Effector memory CD8-positive, alpha-beta T cell (primary cell): Measurements from ENCODE around the gene TREML2.
"Not testable (repeated sequence)": the region's sequence is repeated elsewhere in the genome, so short reads cannot be mapped to it uniquely, and the experiment has no call there.

Experiments used
- ATAC-seq: fragments of 150-1000 bp; cut with Tn5 transposase; replicated peaks from 2 replicates; pipeline ENCODE4 v1.10.0; 2021; ENCODE audit warnings: mild to moderate bottlenecking, moderate library complexity
- DNase-seq, 3 experiments: peaks; one replicate each; pipeline ENCODE4 v3.0.0; 2021
- H3K27ac Mint-ChIP-seq, 2 donors: one replicate each; pipeline ENCODE4 v1.8.0; 2022; ENCODE audit warnings: mild to moderate bottlenecking in 2 of 2, mixed read lengths in 2 of 2, moderate library complexity in 2 of 2
- H3K27me3 Mint-ChIP-seq, 2 donors: one replicate each; pipeline ENCODE4 v1.8.0; 2022; ENCODE audit warnings: mixed read lengths in 2 of 2
- H3K36me3 Mint-ChIP-seq: one replicate; pipeline ENCODE4 v1.8.0; 2022; ENCODE audit warnings: mild to moderate bottlenecking, moderate library complexity, mixed read lengths; ENCODE audit not compliant: insufficient read depth
- H3K4me1 Mint-ChIP-seq, 2 donors: one replicate each; pipeline ENCODE4 v1.8.0; 2022; ENCODE audit warnings: low read depth in 2 of 2, mixed read lengths in 2 of 2
- H3K4me3 Mint-ChIP-seq, 2 donors: one replicate each; pipeline ENCODE4 v1.8.0; 2022; ENCODE audit warnings: mild to moderate bottlenecking in 2 of 2, mixed read lengths in 2 of 2, moderate library complexity in 2 of 2
- H3K9me3 Mint-ChIP-seq, 2 donors: one replicate each; pipeline ENCODE4 v1.8.0; 2022; ENCODE audit warnings: mixed read lengths in 2 of 2
- total RNA-seq, 9 experiments: gene quantifications; one replicate each; lab custom pipeline; 2026; lab: John Stamatoyannopoulos, UW

The TREML2 gene, protein sequence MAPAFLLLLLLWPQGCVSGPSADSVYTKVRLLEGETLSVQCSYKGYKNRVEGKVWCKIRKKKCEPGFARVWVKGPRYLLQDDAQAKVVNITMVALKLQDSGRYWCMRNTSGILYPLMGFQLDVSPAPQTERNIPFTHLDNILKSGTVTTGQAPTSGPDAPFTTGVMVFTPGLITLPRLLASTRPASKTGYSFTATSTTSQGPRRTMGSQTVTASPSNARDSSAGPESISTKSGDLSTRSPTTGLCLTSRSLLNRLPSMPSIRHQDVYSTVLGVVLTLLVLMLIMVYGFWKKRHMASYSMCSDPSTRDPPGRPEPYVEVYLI
- 0 to 4.1 (median 1.6) reads per million in 9 experiments for total RNA-seq

DNA sequence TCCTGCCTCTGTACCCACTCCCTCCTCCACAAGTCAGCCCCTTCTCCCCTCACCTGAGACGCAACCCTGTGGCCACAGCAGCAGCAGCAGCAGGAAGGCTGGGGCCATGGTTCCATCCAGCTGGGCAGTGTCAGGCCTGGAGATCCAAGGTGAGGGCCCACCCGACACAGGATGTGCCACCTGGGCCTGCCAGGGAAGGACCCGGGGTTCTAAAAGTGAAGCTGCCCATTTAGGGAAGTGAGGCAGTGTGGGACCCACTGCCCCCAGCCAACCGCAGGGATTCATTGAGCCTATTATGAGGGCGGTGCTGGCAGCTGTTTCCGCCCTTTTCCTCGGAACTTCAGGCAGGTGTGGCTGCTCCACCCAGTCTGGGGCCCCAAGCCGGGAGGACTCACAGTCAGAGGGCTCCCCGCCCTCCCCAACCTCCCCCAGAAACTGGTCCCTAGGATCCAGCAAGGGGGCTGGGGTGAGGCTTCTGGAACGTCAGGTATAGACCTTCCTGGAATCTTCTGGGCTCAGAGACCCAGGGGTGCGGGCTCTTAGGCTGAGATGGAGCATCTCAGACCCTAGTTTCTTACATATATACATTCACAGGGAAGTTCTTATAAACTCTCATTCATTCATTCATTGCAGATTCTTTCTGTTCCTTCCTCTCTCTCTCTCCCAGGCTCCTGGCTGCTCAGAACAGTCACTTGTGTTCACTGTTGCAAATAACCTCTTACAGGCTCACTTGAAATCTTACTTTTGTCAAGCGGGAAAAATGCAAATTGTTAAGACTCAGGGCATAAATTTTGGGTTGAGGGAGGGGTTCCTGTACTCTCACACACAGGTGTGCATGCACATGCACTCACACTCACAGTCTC lies at the start of gene TREML2:
Gene TREML2 (minus strand): TSS at position 249 of the 863 bp plus-strand sequence. CDS start 141 bp downstream, at position 108.
- Mint-ChIP-seq H3K27ac (peak within 1 kb of the TSS; percentile 96 to 98), H3K4me1 (peaks cover 44 to 55% of the 10 kb centered on the region in 2 donors), H3K36me3 (peaks cover 11% of the 10 kb centered on the region), H3K9me3 (no peaks in the 10 kb centered on the region), H3K4me3 (peak within 1 kb of the TSS; percentile 76 to 79), H3K27me3 (no peaks in the 10 kb centered on the region)
- DNase-seq: no peak
- peak; percentile 19 for ATAC-seq

DNA sequence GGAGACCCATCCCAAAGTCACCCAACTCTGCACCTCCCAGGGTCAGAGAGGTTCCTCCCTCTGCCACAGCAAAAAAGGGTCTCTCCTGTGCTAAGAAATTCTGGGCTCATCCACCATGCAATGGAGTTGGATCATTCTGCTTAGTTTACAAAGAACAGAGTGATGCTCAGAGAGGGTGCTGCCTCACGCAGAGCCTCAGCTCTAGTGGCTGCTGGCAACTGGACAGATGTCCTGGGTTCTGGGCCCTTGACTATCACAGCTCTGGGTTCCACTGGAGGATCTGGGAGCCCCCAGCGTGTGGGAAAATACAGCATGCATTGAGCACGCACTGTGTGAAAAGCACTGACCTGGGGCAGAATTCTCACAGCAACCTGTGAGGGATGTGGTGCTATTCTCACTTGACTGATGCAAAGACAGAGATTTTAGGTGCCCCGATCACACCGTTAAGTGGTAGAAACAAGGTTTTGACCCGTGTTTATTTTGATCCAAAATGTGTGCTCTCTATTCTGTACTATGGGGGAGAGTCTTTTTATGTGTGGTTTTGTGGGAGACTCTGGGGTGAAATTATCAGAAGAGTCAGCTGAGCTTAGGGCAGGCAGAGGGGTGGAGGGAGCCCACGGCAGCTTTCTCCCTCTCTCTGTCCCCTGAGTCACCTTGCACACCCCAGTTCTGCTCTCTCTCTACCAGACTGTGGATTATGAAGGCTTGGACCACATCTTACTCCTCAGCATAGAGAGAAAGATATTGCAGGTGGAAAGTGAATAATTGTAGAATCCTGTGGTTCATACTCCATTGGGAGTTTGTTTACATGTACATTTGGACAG lies 47.1 kb upstream of the TREML2 start:
- DNase-seq (no peak), ATAC-seq (peak; percentile 56)
- Mint-ChIP-seq H3K4me1 (peaks cover 14 to 15% of the 10 kb centered on the region in 2 donors), H3K9me3 (no peaks in the 10 kb centered on the region), H3K36me3 (no peaks in the 10 kb centered on the region), H3K4me3 (peak overlapping the region; percentile 15 to 24), H3K27ac (peak overlapping the region; percentile 24 to 72), H3K27me3 (peaks cover 0 to 13% of the 10 kb centered on the region in 2 donors)

DNA sequence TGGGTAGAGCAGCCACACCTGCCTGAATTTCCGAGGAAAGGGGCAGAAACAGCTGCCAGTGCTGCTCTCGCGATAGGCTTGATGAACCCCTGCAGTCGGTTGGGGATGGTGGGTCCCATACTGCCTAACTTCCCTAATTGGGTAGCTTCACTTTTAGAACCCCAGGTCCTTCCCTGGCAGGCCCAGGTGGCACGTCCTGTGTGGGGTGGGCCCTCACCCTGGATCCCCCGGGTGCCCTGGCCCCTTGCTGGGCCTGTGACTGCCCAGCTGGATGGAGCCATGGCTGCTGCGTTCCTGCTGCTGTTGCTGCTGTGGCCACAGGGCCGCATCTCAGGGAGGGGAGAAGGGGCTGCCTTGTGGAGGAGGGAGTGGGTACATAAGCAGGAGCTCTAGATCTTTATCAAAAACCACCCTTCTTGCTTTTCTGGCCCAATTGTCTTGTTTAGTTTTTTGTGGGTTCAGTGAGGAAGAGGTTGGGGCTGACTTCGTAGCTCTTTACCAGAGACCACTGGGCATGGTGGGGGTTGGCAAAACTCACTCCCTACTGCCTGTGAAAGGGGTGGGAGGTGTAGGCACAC lies 46.4 kb upstream of the TREML2 start:
- Mint-ChIP-seq H3K36me3 (no peaks in the 10 kb centered on the region), H3K4me1 (peaks cover 14 to 15% of the 10 kb centered on the region in 2 donors), H3K9me3 (no peaks in the 10 kb centered on the region), H3K27me3 (peaks cover 0 to 9% of the 10 kb centered on the region in 2 donors), H3K27ac (peak overlapping the region; percentile 24 to 72), H3K4me3 (peak overlapping the region in 1 of 2 donors; percentile 24)
- DNase-seq (no peak), ATAC-seq (peak; percentile 32)

DNA sequence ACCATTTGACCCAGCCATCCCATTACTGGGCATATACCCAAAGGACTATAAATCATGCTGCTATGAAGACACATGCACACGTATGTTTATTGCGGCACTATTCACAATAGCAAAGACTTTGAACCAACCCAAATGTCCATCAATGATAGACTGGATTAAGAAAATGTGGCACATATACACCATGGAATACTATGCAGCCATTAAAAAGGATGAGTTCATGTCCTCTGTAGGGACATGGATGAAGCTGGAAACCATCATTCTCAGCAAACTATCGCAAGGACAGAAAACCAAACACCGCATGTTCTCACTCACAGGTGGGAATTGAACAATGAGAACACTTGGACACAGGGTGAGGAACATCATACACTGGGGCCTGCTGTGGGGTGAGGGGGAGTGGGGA lies 45.6 kb upstream of the TREML2 start:
- H3K4me1 Mint-ChIP-seq: peaks cover 14 to 15% of the 10 kb centered on the region in 2 donors
- not testable (repeated sequence) for H3K36me3 Mint-ChIP-seq, ATAC-seq, H3K27me3 Mint-ChIP-seq, H3K27ac Mint-ChIP-seq, H3K9me3 Mint-ChIP-seq, DNase-seq
- H3K4me3 Mint-ChIP-seq: peak overlapping the region in 1 of 2 donors; percentile 29

DNA sequence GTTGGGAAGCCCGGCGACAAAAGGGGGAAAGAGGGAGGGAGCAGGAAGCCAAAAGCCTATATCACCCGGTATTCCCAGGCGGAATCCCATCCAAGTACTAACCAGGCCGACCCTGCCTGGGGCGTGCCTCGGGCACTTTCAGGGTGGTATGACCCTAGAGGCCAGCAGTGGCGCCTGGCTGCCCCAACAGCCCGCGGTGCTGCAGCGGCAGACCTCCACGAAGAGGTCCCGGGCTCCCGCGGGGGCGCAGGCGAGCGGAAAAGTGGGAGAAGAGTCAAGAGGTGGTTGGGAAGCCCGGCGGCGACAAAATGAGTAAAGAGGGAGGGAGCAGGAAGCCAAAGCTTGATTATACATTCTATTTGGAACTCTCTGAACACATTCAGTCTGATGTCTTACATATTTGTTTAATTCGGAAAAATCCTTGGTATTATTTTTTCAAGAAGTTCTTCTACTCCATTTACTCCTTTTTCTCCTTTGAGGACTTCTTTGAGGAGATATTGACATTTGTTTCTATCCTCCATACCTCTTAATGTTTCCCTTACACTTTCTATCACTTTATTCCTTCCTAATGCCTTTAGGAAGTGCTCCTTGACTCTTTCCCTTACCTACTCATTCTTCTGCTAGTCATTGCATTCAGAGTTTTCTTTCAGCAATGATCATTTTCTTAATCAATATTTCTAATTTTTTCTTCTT lies 38.7 kb upstream of the TREML2 start:
- Mint-ChIP-seq H3K27ac (no peak overlapping the region), H3K9me3 (no peaks in the 10 kb centered on the region), H3K27me3 (peaks cover 22 to 28% of the 10 kb centered on the region in 2 donors), H3K4me1 (no peaks in the 10 kb centered on the region), H3K4me3 (no peak overlapping the region), H3K36me3 (no peaks in the 10 kb centered on the region)
- DNase-seq (no peak), ATAC-seq (no peak)

DNA sequence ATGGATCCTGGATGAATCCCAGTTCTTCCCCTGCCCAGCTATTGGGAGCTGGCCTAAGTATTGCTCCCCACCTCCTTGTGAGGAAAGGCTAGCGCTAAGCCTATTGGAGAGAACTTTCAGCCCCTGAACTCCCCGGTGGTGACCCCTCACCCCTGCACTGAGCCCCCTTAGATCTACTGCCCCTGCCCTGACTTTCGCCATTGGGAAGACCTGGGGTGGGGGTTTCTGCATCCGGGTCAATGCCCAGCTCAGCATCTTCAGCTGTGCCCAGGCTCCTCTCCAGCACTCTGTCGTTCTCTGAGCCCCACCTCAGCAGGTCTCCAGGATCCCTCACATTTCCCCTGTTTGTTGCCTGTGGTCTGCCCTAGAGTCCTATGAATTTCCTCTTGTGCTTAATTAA lies 36.2 kb upstream of the TREML2 start:
- no peaks in the 10 kb centered on the region for H3K9me3 Mint-ChIP-seq
- ATAC-seq (no peak), DNase-seq (no peak)
- H3K27me3 Mint-ChIP-seq: peaks cover 22 to 28% of the 10 kb centered on the region in 2 donors
- H3K36me3 Mint-ChIP-seq: no peaks in the 10 kb centered on the region
- H3K4me1 Mint-ChIP-seq: no peaks in the 10 kb centered on the region
- no peak overlapping the region for H3K4me3 Mint-ChIP-seq
- no peak overlapping the region for H3K27ac Mint-ChIP-seq

GRCh38 chr6:41236276-41236675 lies 35.3 kb upstream of the TREML2 start:
- no peak overlapping the region for H3K4me3 Mint-ChIP-seq
- peaks cover 22 to 32% of the 10 kb centered on the region in 2 donors for H3K27me3 Mint-ChIP-seq

DNA sequence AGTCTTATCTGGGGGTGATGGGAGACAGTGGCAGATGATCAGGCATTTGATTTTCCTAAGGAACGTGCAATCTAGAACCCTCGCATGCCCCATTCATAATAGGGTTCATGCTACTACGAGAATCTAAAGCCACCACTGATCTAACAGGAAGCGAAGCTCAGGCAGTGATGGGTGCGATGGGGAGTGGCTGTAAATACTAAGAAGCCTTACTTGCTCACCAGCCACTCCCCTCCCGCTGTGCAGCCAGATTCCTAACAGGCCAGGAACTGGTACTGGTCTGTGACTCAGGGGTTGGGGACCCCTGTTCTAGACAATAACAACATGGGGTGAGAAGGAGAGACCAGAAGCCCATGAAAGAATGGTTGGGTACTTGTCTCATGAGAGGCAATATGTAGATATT lies 31.7 kb upstream of the TREML2 start:
- H3K27ac Mint-ChIP-seq: no peak overlapping the region

More at GRCh38 chr6:41236276-41236675, 35.3 kb upstream of the TREML2 start:
- no peaks in the 10 kb centered on the region for H3K36me3 Mint-ChIP-seq
- no peak for ATAC-seq
- H3K27ac Mint-ChIP-seq: no peak overlapping the region
- H3K4me1 Mint-ChIP-seq: no peaks in the 10 kb centered on the region
- DNase-seq: no peak
- H3K9me3 Mint-ChIP-seq: no peaks in the 10 kb centered on the region

GRCh38 chr6:41231246-41231645 lies 30.3 kb upstream of the TREML2 start:
- Mint-ChIP-seq H3K9me3 (no peaks in the 10 kb centered on the region), H3K4me3 (no peak overlapping the region), H3K36me3 (no peaks in the 10 kb centered on the region), H3K27ac (no peak overlapping the region), H3K4me1 (no peaks in the 10 kb centered on the region), H3K27me3 (peaks cover 24 to 33% of the 10 kb centered on the region in 2 donors)
- ATAC-seq: no peak
- no peak for DNase-seq

More for the DNA sequence above, 31.7 kb upstream of the TREML2 start:
- Mint-ChIP-seq H3K9me3 (no peaks in the 10 kb centered on the region), H3K4me3 (no peak overlapping the region), H3K36me3 (no peaks in the 10 kb centered on the region), H3K27me3 (peaks cover 29 to 37% of the 10 kb centered on the region in 2 donors), H3K4me1 (no peaks in the 10 kb centered on the region)
- ATAC-seq (no peak), DNase-seq (no peak)

DNA sequence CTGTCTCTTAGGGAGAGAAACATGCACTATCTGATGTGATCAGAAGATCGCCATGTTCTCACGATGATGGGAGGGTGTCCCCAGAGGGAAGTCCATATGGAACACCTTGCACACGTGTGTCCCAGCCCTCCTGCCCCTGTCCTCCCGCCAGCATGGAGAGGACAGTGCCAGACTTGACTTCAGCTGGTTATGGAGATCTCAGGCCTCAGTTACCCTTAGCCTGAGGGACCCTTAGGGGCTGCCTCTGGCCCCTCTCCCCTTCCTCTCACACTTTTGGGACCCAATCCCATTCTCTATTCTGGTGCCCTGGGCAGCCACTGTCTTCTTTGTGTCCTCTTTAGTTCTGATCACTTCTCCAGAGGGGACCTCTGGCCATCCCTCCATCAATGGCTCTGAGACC lies 28.8 kb upstream of the TREML2 start:
- H3K27me3 Mint-ChIP-seq: peaks cover 31 to 37% of the 10 kb centered on the region in 2 donors
- H3K4me1 Mint-ChIP-seq: no peaks in the 10 kb centered on the region
- no peaks in the 10 kb centered on the region for H3K36me3 Mint-ChIP-seq
- DNase-seq (no peak), ATAC-seq (no peak)
- no peak overlapping the region for H3K27ac Mint-ChIP-seq
- H3K9me3 Mint-ChIP-seq: no peaks in the 10 kb centered on the region
- H3K4me3 Mint-ChIP-seq: no peak overlapping the region

GRCh38 chr6:41228616-41229015 lies 27.7 kb upstream of the TREML2 start:
- Mint-ChIP-seq H3K4me3 (no peak overlapping the region), H3K27me3 (peaks cover 42 to 46% of the 10 kb centered on the region in 2 donors), H3K27ac (no peak overlapping the region), H3K36me3 (no peaks in the 10 kb centered on the region), H3K4me1 (no peaks in the 10 kb centered on the region), H3K9me3 (no peaks in the 10 kb centered on the region)
- no peak for ATAC-seq
- no peak for DNase-seq

GRCh38 chr6:41228096-41228495 lies 27.1 kb upstream of the TREML2 start, which contains the start of gene TREML4:
TREML4 (plus strand) TSS chr6:41228349; CDS start chr6:41228428, 79 bp downstream.
- Mint-ChIP-seq H3K9me3 (no peaks in the 10 kb centered on the region), H3K4me1 (no peaks in the 10 kb centered on the region), H3K27ac (no peak within 1 kb of the TSS), H3K27me3 (peaks cover 46 to 47% of the 10 kb centered on the region in 2 donors), H3K4me3 (no peak within 1 kb of the TSS), H3K36me3 (no peaks in the 10 kb centered on the region)
- DNase-seq: no peak
- ATAC-seq: no peak
